ENCODE data around the gene GPR35.
"Not testable (repeated sequence)": the region's sequence is repeated elsewhere in the genome, so short reads cannot be mapped to it uniquely, and the experiment has no call there.

The GPR35 gene

GRCh38 chr2:240655931-240656886, 30.9 kb downstream of the GPR35 start:
- H3K4me3 ChIP-seq (replicated peaks; ENCODE audit: low read depth, low read length) = no peak overlapping the region
- no peak for TF ChIP-seq CTCF (IDR thresholded peaks at IDR 0.05; ENCODE audit: low read depth, low read length, missing control alignments)
- no peak for DNase-seq (ENCODE audit: extremely low read depth, low read depth)

GRCh38 chr2:240659883-240660282, 34.6 kb downstream of the GPR35 start:
- DNase-seq (ENCODE audit: extremely low read depth, low read depth); H3K4me3 ChIP-seq (replicated peaks; ENCODE audit: low read depth, low read length): not testable (repeated sequence)

- H3K4me3 ChIP-seq (replicated peaks; ENCODE audit: low read depth, low read length) = no peak overlapping the region
- DNase-seq (ENCODE audit: extremely low read depth, low read depth) = no peak
- TF ChIP-seq CTCF (IDR thresholded peaks at IDR 0.05; ENCODE audit: low read depth, low read length, missing control alignments) = no peak
Observed at GRCh38 chr2:240662681-240663080, 37.4 kb downstream of the GPR35 start.

- TF ChIP-seq CTCF (IDR thresholded peaks at IDR 0.05; ENCODE audit: low read depth, low read length, missing control alignments) = no peak
Observed at GRCh38 chr2:240663546-240664190, 38.4 kb downstream of the GPR35 start.

GRCh38 chr2:240664622-240665021, 39.3 kb downstream of the GPR35 start:
- TF ChIP-seq CTCF (IDR thresholded peaks at IDR 0.05; ENCODE audit: low read depth, low read length, missing control alignments) = no peak
- DNase-seq (ENCODE audit: extremely low read depth, low read depth) = no peak
- no peak overlapping the region for H3K4me3 ChIP-seq (replicated peaks; ENCODE audit: low read depth, low read length)

More at GRCh38 chr2:240663546-240664190, 38.4 kb downstream of the GPR35 start:
- no peak for DNase-seq (ENCODE audit: extremely low read depth, low read depth)
- no peak overlapping the region for H3K4me3 ChIP-seq (replicated peaks; ENCODE audit: low read depth, low read length)

- TF ChIP-seq CTCF (IDR thresholded peaks at IDR 0.05; ENCODE audit: low read depth, low read length, missing control alignments) = no peak
- DNase-seq (ENCODE audit: extremely low read depth, low read depth) = no peak
- no peak overlapping the region for H3K4me3 ChIP-seq (replicated peaks; ENCODE audit: low read depth, low read length)
Observed at GRCh38 chr2:240670402-240670801, 45.1 kb downstream of the GPR35 start.

GRCh38 chr2:240670950-240671349, 45.7 kb downstream of the GPR35 start:
- no peak for TF ChIP-seq CTCF (IDR thresholded peaks at IDR 0.05; ENCODE audit: low read depth, low read length, missing control alignments)
- no peak for DNase-seq (ENCODE audit: extremely low read depth, low read depth)
- no peak overlapping the region for H3K4me3 ChIP-seq (replicated peaks; ENCODE audit: low read depth, low read length)

Data from HFF-Myc (cell line).